Astrocyte (in vitro differentiated cells and primary cell): ENCODE results near the gene PPP1R14D.

ENCODE experiments used
- EZH2 ChIP-seq: IDR thresholded peaks from 2 replicates; pipeline ENCODE4 v1.6.1; 2012; ENCODE audit warnings: mild to moderate bottlenecking, low read length, inconsistent platforms; ENCODE audit not compliant: insufficient read depth
- TF ChIP-seq, protein P1 (sequence below): IDR thresholded peaks from 2 replicates; pipeline ENCODE4 v1.5.1; 2011; ENCODE audit warnings: low read depth, mild to moderate bottlenecking, inconsistent platforms, low read length, moderate library complexity; ENCODE audit not compliant: insufficient read depth

- TF ChIP-seq, protein P1, sequence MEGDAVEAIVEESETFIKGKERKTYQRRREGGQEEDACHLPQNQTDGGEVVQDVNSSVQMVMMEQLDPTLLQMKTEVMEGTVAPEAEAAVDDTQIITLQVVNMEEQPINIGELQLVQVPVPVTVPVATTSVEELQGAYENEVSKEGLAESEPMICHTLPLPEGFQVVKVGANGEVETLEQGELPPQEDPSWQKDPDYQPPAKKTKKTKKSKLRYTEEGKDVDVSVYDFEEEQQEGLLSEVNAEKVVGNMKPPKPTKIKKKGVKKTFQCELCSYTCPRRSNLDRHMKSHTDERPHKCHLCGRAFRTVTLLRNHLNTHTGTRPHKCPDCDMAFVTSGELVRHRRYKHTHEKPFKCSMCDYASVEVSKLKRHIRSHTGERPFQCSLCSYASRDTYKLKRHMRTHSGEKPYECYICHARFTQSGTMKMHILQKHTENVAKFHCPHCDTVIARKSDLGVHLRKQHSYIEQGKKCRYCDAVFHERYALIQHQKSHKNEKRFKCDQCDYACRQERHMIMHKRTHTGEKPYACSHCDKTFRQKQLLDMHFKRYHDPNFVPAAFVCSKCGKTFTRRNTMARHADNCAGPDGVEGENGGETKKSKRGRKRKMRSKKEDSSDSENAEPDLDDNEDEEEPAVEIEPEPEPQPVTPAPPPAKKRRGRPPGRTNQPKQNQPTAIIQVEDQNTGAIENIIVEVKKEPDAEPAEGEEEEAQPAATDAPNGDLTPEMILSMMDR: no peak
- TF ChIP-seq EZH2: no peak
Observed at GRCh38 chr15:40806672-40807027, 21.9 kb downstream of the PPP1R14D start.
